Activated CD8-positive, alpha-beta memory T cell treated with anti-CD3 and anti-CD28 coated beads for 48 hours (primary cell): ENCODE results near the gene DNAH2.

Experiments used
- DNase-seq, 3 experiments: peaks; one replicate each; pipeline ENCODE4 v3.0.0-alpha.2; 2020; ENCODE audit warnings: low read depth in 2 of 3, low spot score in 2 of 3

DNAH2 gene

GRCh38 chr17:7716901-7717755 lies at the start of gene DNAH2:
Gene DNAH2 (plus strand): TSS chr17:7717744. CDS start chr17:7719735, 1,991 bp downstream.
- peak; percentile 29 to 52 (median 44) for DNase-seq

- no peak for DNase-seq
Measured at GRCh38 chr17:7668482-7668881, 49.1 kb upstream of the DNAH2 start.

GRCh38 chr17:7673239-7673638 lies 44.3 kb upstream of the DNAH2 start:
- DNase-seq: peak in 1 of 3 experiments; percentile 37

GRCh38 chr17:7674934-7675333 lies 42.6 kb upstream of the DNAH2 start:
- no peak for DNase-seq

- no peak for DNase-seq
Measured at GRCh38 chr17:7676533-7676932, 41.0 kb upstream of the DNAH2 start.

GRCh38 chr17:7677388-7678067 lies 40.0 kb upstream of the DNAH2 start:
- no peak for DNase-seq

- no peak for DNase-seq
Measured at GRCh38 chr17:7684851-7685532, 32.6 kb upstream of the DNAH2 start.

GRCh38 chr17:7685533-7686221 lies 31.9 kb upstream of the DNAH2 start:
- peak; percentile 56 to 74 (median 70) for DNase-seq

GRCh38 chr17:7686222-7687071 lies 31.1 kb upstream of the DNAH2 start:
- DNase-seq: peak; percentile 46 to 54 (median 53)

GRCh38 chr17:7687072-7687907 lies 30.3 kb upstream of the DNAH2 start, which contains the start of gene TP53:
Gene TP53 (minus strand): TSS chr17:7687490. CDS start chr17:7676594, 10,896 bp downstream.
- peak; percentile 62 to 72 (median 70) for DNase-seq

GRCh38 chr17:7687908-7688807 lies 29.4 kb upstream of the DNAH2 start, which contains the start of gene WRAP53:
Gene WRAP53 (plus strand): TSS chr17:7688477. CDS start chr17:7688649, 172 bp downstream.
- peak; percentile 87 to 94 (median 92) for DNase-seq

- no peak for DNase-seq
Measured at GRCh38 chr17:7688808-7689316, 28.7 kb upstream of the DNAH2 start.

GRCh38 chr17:7695586-7695985 lies 22.0 kb upstream of the DNAH2 start:
- no peak for DNase-seq

- DNase-seq: no peak
Measured at GRCh38 chr17:7697828-7698588, 19.5 kb upstream of the DNAH2 start.

GRCh38 chr17:7700510-7700909 lies 17.0 kb upstream of the DNAH2 start:
- no peak for DNase-seq

- no peak for DNase-seq
Measured at GRCh38 chr17:7701681-7702080, 15.9 kb upstream of the DNAH2 start.

- no peak for DNase-seq
Measured at GRCh38 chr17:7702776-7703175, 14.8 kb upstream of the DNAH2 start.
